Left lobe of liver (tissue), 2 donors: Measurements from ENCODE around the gene NOVA2. TPM values are rescaled to one million over a fixed set of nuclear protein-coding genes. Genes with fewer than 3 reads are reported as not detected.
A peak's percentile ranks its signal among the peaks of the same experiment; 100 is the strongest.

ENCODE experiments used
- ATAC-seq: fragments of 200-7000 bp; cut with Tn5 transposase; one replicate; pipeline ENCODE4 v1.9.1; 2020; ENCODE audit warnings: mild to moderate bottlenecking, moderate library complexity
- DNase-seq: peaks from one replicate; pipeline ENCODE4 v3.0.0-alpha.2; 2020; ENCODE audit warnings: low spot score
- total RNA-seq: library from RNA; stranded (reverse); gene quantifications from one replicate; pipeline ENCODE4 v1.2.1, GENCODE V29; 2021
- donor health status: DM: no; HTN: no; CAD: no; lungs with moderate emphysema.
- donor health status: DM: no; HTN: yes; CAD: no.

Gene NOVA2
- total RNA-seq, 1 donor from 2014 or later, result 2.0 TPM

- no peak for DNase-seq
- ATAC-seq, result peak; percentile 36
Measured at GRCh38 chr19:46000491-46001246, 27.0 kb upstream of the NOVA2 start.

- no peak for DNase-seq
- no peak for ATAC-seq
Measured at GRCh38 chr19:45999653-46000121, 26.0 kb upstream of the NOVA2 start.

GRCh38 chr19:45998834-45999233, 25.2 kb upstream of the NOVA2 start:
- ATAC-seq (no peak), DNase-seq (no peak)

GRCh38 chr19:45996933-45997332, 23.3 kb upstream of the NOVA2 start:
- ATAC-seq, result no peak
- no peak for DNase-seq

- DNase-seq (no peak), ATAC-seq (no peak)
Measured at GRCh38 chr19:45995715-45996385, 22.2 kb upstream of the NOVA2 start.

GRCh38 chr19:45994998-45995714, 21.5 kb upstream of the NOVA2 start, which contains the start of gene CCDC61:
TSS of gene CCDC61 (plus strand) at chr19:45995467. CDS start at chr19:46003019, 7,552 bp downstream.
- peak; percentile 97 for ATAC-seq
- DNase-seq, result peak; percentile 96

- DNase-seq (no peak), ATAC-seq (peak; percentile 5)
Measured at GRCh38 chr19:45994456-45994997, 20.9 kb upstream of the NOVA2 start.

GRCh38 chr19:45990113-45990728, 16.6 kb upstream of the NOVA2 start:
- no peak for ATAC-seq

GRCh38 chr19:45985321-45985720, 11.7 kb upstream of the NOVA2 start:
- no peak for DNase-seq
- ATAC-seq, result no peak

More at GRCh38 chr19:45990113-45990728, 16.6 kb upstream of the NOVA2 start:
- no peak for DNase-seq

- ATAC-seq (no peak), DNase-seq (no peak)
Measured at GRCh38 chr19:45981350-45981749, 7.7 kb upstream of the NOVA2 start.

GRCh38 chr19:45978156-45978555, 4.5 kb upstream of the NOVA2 start:
- ATAC-seq (no peak), DNase-seq (no peak)

- no peak for ATAC-seq
- DNase-seq, result no peak
Measured at GRCh38 chr19:45976178-45976577, 2.5 kb upstream of the NOVA2 start.

- ATAC-seq (no peak), DNase-seq (no peak)
Measured at GRCh38 chr19:45975306-45976070, 1.8 kb upstream of the NOVA2 start.

- DNase-seq, result no peak
Measured at GRCh38 chr19:45972947-45973540, 621 bp downstream of the NOVA2 start.

GRCh38 chr19:45972081-45972946, 1.4 kb downstream of the NOVA2 start:
- ATAC-seq (peak; percentile 23), DNase-seq (no peak)

More at GRCh38 chr19:45972947-45973540, 621 bp downstream of the NOVA2 start:
- no peak for ATAC-seq

GRCh38 chr19:45971260-45971902, 2.3 kb downstream of the NOVA2 start:
- ATAC-seq, result peak; percentile 29

GRCh38 chr19:45969676-45970075, 4.0 kb downstream of the NOVA2 start:
- ATAC-seq (no peak), DNase-seq (no peak)

More at GRCh38 chr19:45971260-45971902, 2.3 kb downstream of the NOVA2 start:
- no peak for DNase-seq

GRCh38 chr19:45968626-45969025, 5.0 kb downstream of the NOVA2 start:
- DNase-seq (no peak), ATAC-seq (no peak)
